Activated naive CD8-positive, alpha-beta T cell treated with anti-CD3 and anti-CD28 coated beads, Interleukin-2, amount 50 U/mL, for 24 hours (primary cell): ENCODE results near the gene ANOS1.
"Not testable (repeated sequence)": the region's sequence is repeated elsewhere in the genome, so short reads cannot be mapped to it uniquely, and the experiment has no call there.

Experiments
- ATAC-seq: fragments of 150-1000 bp; cut with Tn5 transposase; one replicate; pipeline ENCODE4 v1.10.0; 2021
- DNase-seq: peaks from one replicate; pipeline ENCODE4 v3.0.0; 2021
- H3K27ac Mint-ChIP-seq: one replicate; pipeline ENCODE4 v1.8.0; 2021; ENCODE audit warnings: mild to moderate bottlenecking, mixed read lengths
- H3K27me3 Mint-ChIP-seq: one replicate; pipeline ENCODE4 v1.8.0; 2021; ENCODE audit warnings: mixed read lengths
- H3K36me3 Mint-ChIP-seq: one replicate; pipeline ENCODE4 v1.8.0; 2021; ENCODE audit warnings: low read depth, mixed read lengths
- H3K4me1 Mint-ChIP-seq: one replicate; pipeline ENCODE4 v1.8.0; 2021; ENCODE audit warnings: mixed read lengths
- H3K4me3 Mint-ChIP-seq: one replicate; pipeline ENCODE4 v1.8.0; 2021; ENCODE audit warnings: mild to moderate bottlenecking, moderate library complexity, mixed read lengths
- H3K9me3 Mint-ChIP-seq: one replicate; pipeline ENCODE4 v1.8.0; 2021; ENCODE audit warnings: mixed read lengths

Gene ANOS1

GRCh38 chrX:8627796-8628195 lies 104.1 kb downstream of the ANOS1 start:
- Mint-ChIP-seq H3K4me1 (no peaks in the 10 kb centered on the region), H3K9me3 (no peaks in the 10 kb centered on the region), H3K27ac (no peak overlapping the region), H3K27me3 (no peaks in the 10 kb centered on the region), H3K4me3 (no peak overlapping the region), H3K36me3 (no peaks in the 10 kb centered on the region)
- DNase-seq (no peak), ATAC-seq (no peak)

- Mint-ChIP-seq H3K27ac (no peak overlapping the region), H3K4me3 (no peak overlapping the region), H3K27me3 (no peaks in the 10 kb centered on the region), H3K36me3 (no peaks in the 10 kb centered on the region), H3K4me1 (no peaks in the 10 kb centered on the region), H3K9me3 (no peaks in the 10 kb centered on the region)
- ATAC-seq: no peak
- no peak for DNase-seq
Measured at GRCh38 chrX:8607326-8607725, 124.6 kb downstream of the ANOS1 start.

DNA sequence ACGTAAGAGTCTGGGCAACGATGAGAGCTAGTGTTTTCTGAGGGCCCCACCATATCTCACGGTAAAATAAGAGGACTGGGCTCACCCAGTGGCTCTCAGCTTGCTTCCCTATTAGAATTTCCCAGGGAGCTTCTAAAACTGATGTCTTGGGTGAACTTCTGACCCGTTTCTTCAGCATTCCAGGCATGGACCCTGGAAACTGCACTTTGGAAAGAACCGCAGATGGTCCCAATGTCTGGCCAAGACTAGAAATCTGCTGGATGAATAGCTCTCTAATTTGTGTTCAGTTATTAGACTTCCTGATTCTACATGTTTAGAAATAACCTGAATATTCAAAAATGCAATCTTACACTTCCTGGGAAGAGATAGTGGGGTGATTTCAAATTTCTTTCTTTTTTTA lies 127.8 kb downstream of the ANOS1 start:
- ATAC-seq (no peak), DNase-seq (no peak)
- no peaks in the 10 kb centered on the region for H3K36me3 Mint-ChIP-seq
- no peaks in the 10 kb centered on the region for H3K27me3 Mint-ChIP-seq
- H3K4me1 Mint-ChIP-seq: no peaks in the 10 kb centered on the region
- H3K9me3 Mint-ChIP-seq: no peaks in the 10 kb centered on the region
- no peak overlapping the region for H3K4me3 Mint-ChIP-seq
- H3K27ac Mint-ChIP-seq: no peak overlapping the region

- DNase-seq (no peak), ATAC-seq (no peak)
- Mint-ChIP-seq H3K4me3 (no peak overlapping the region), H3K27me3 (no peaks in the 10 kb centered on the region), H3K27ac (no peak overlapping the region), H3K4me1 (no peaks in the 10 kb centered on the region), H3K36me3 (no peaks in the 10 kb centered on the region), H3K9me3 (no peaks in the 10 kb centered on the region)
Measured at GRCh38 chrX:8591501-8591900, 140.4 kb downstream of the ANOS1 start.

DNA sequence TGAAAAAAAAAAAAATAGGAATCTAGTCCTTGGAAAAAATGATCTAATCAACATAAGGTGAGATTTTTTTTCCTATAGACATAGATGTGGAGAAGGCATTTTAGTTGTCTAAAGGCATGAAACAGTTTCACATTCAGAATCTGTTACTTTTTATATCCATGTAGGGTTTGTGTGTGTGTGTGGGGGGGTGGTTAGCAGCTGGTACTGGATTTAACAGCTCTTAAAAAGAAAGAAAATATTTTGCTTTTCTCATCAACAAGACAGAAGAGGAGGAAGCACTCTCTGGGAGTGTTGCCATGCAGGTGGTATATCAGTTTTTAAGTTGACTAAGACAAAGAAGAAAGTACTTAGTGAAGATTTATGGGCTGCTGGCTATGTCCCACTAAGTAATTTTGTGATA lies 145.0 kb downstream of the ANOS1 start:
- no peak for ATAC-seq
- no peak overlapping the region for H3K4me3 Mint-ChIP-seq
- no peaks in the 10 kb centered on the region for H3K4me1 Mint-ChIP-seq
- H3K27me3 Mint-ChIP-seq: peaks cover 3% of the 10 kb centered on the region
- no peaks in the 10 kb centered on the region for H3K9me3 Mint-ChIP-seq
- H3K36me3 Mint-ChIP-seq: no peaks in the 10 kb centered on the region
- no peak for DNase-seq
- H3K27ac Mint-ChIP-seq: no peak overlapping the region

DNA sequence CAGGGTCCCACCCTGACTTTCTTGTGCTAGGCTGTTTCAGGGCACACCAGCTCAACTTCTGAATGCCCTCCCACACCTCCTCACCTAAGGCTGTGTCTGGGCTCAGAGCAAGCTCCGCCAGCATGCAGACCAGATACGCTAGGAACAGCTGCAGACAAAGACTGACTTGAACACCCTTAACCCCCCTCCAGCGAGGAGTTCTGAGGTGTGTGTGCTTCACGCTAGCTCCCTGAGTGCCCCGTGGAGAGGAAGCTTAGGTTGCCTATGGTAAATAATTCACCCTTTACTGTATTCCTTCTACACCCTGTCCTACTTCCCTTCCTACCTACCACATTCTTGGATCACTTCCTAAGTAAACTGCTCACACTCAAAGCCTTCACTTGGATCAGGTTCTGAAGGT lies 152.3 kb downstream of the ANOS1 start:
- Mint-ChIP-seq H3K27ac (no peak overlapping the region), H3K36me3 (no peaks in the 10 kb centered on the region), H3K4me1 (no peaks in the 10 kb centered on the region), H3K4me3 (no peak overlapping the region), H3K27me3 (peaks cover 4% of the 10 kb centered on the region), H3K9me3 (no peaks in the 10 kb centered on the region)
- DNase-seq (no peak), ATAC-seq (no peak)

- Mint-ChIP-seq H3K27me3 (no peaks in the 10 kb centered on the region), H3K36me3 (no peaks in the 10 kb centered on the region), H3K4me1 (no peaks in the 10 kb centered on the region), H3K4me3 (no peak overlapping the region), H3K9me3 (no peaks in the 10 kb centered on the region), H3K27ac (no peak overlapping the region)
- DNase-seq: no peak
- no peak for ATAC-seq
Measured at GRCh38 chrX:8576821-8577220, 155.1 kb downstream of the ANOS1 start.

DNA sequence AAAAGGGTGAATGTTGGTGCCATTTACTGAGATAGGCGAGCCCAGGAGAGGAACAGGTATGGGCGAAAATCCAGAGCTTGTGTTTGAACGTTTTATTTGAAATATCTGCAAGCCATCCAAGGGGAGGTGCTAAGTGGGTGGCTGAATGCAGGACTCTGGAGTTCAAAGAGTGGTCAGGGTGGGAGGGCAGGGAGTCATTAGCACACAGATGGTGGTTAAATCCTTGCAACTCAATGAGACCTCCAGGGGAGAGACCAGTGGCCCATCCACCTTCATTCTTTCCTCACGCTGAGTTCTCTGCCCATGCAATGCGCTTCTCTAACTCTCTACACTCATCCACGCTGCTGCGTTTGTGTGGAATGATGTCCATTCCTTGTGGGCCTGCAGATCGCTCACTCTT lies 166.2 kb downstream of the ANOS1 start:
- DNase-seq (no peak), ATAC-seq (no peak)
- Mint-ChIP-seq H3K4me1 (no peaks in the 10 kb centered on the region), H3K4me3 (no peak overlapping the region), H3K27ac (no peak overlapping the region), H3K9me3 (no peaks in the 10 kb centered on the region), H3K27me3 (no peaks in the 10 kb centered on the region), H3K36me3 (no peaks in the 10 kb centered on the region)

- ATAC-seq (no peak), DNase-seq (no peak)
- H3K9me3 Mint-ChIP-seq: no peaks in the 10 kb centered on the region
- H3K27me3 Mint-ChIP-seq: no peaks in the 10 kb centered on the region
- H3K36me3 Mint-ChIP-seq: no peaks in the 10 kb centered on the region
- no peak overlapping the region for H3K4me3 Mint-ChIP-seq
- no peaks in the 10 kb centered on the region for H3K4me1 Mint-ChIP-seq
- H3K27ac Mint-ChIP-seq: no peak overlapping the region
Measured at GRCh38 chrX:8548446-8548845, 183.5 kb downstream of the ANOS1 start.

- no peak overlapping the region for H3K4me3 Mint-ChIP-seq
- DNase-seq (no peak), ATAC-seq (no peak)
- H3K9me3 Mint-ChIP-seq: no peaks in the 10 kb centered on the region
- no peaks in the 10 kb centered on the region for H3K4me1 Mint-ChIP-seq
- H3K27me3 Mint-ChIP-seq: no peaks in the 10 kb centered on the region
- H3K36me3 Mint-ChIP-seq: no peaks in the 10 kb centered on the region
- H3K27ac Mint-ChIP-seq: no peak overlapping the region
Measured at GRCh38 chrX:8546715-8547114, 185.2 kb downstream of the ANOS1 start.

GRCh38 chrX:8520791-8521190 lies 211.1 kb downstream of the ANOS1 start:
- no peaks in the 10 kb centered on the region for H3K27me3 Mint-ChIP-seq

DNA sequence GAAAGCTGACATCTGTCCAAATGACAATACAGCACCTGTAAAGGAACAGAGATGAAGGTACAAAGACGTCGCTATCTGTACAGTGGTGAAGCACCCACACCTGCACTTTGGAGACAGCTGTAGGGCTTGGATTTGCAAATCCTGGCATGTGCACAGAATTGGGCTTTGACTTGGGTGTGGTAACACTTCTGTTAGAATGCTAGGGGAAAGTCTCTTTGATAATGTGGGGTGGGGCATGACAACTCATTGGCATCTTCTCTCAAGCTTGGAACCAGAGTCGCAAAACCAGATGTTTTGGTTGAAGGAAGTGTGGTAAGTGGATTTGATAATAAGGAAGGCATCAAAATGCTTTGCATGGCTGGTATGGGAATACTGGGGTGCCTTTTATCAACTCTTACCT lies 211.8 kb downstream of the ANOS1 start:
- Mint-ChIP-seq H3K27me3 (no peaks in the 10 kb centered on the region), H3K4me1 (no peaks in the 10 kb centered on the region), H3K27ac (no peak overlapping the region), H3K4me3 (no peak overlapping the region), H3K36me3 (no peaks in the 10 kb centered on the region), H3K9me3 (no peaks in the 10 kb centered on the region)
- ATAC-seq (no peak), DNase-seq (no peak)

More at GRCh38 chrX:8520791-8521190, 211.1 kb downstream of the ANOS1 start:
- ATAC-seq (no peak), DNase-seq (no peak)
- Mint-ChIP-seq H3K27ac (no peak overlapping the region), H3K36me3 (no peaks in the 10 kb centered on the region), H3K9me3 (no peaks in the 10 kb centered on the region), H3K4me1 (no peaks in the 10 kb centered on the region), H3K4me3 (no peak overlapping the region)

DNA sequence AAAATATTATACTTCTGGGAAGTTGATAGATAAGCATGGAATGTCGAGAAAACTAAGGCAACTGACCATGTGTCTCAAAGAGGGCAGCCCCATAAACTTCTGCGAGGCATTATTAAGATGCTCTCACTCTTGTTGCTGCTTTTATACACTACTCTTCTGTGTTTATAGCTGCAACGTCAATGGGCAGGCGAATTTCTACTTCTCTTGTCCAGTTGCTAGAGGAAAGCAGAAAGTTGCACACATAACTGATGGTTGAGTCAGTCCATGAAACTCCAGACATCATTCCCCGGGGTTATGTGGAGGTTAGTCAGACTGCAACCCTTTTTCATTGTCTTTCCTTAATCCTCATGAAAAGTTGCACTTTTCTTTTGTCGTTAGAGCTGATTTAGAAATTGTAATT lies 227.5 kb downstream of the ANOS1 start:
- no peak for ATAC-seq
- Mint-ChIP-seq H3K27ac (no peak overlapping the region), H3K4me1 (no peaks in the 10 kb centered on the region), H3K27me3 (no peaks in the 10 kb centered on the region), H3K9me3 (no peaks in the 10 kb centered on the region), H3K4me3 (no peak overlapping the region), H3K36me3 (no peaks in the 10 kb centered on the region)
- no peak for DNase-seq

DNA sequence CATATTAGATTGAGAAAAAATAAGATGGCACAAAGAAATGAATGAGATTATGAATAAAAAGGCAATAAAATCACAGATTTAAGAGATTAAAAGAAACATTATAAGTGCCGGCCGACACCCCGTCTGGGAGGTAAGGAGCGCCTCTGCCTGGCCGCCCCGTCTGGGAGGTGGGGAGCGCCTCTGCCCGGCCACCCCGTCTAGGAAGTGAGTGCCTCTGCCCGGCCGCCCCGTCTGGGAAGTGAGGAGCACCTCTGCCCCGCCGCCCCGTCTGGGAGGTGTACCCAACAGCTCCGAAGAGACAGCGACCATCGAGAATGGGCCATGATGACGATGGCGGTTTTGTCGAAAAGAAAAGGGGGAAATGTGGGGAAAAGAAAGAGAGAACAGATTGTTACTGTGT lies 229.8 kb downstream of the ANOS1 start:
- not testable (repeated sequence) for H3K27me3 Mint-ChIP-seq, H3K27ac Mint-ChIP-seq, H3K36me3 Mint-ChIP-seq, H3K4me3 Mint-ChIP-seq, H3K9me3 Mint-ChIP-seq, H3K4me1 Mint-ChIP-seq, ATAC-seq, DNase-seq

GRCh38 chrX:8500203-8500602 lies 231.7 kb downstream of the ANOS1 start:
- no peaks in the 10 kb centered on the region for H3K4me1 Mint-ChIP-seq
- no peak for DNase-seq
- H3K27me3 Mint-ChIP-seq: no peaks in the 10 kb centered on the region
- no peaks in the 10 kb centered on the region for H3K36me3 Mint-ChIP-seq
- no peak for ATAC-seq
- H3K4me3 Mint-ChIP-seq: no peak overlapping the region
- H3K27ac Mint-ChIP-seq: no peak overlapping the region
- H3K9me3 Mint-ChIP-seq: no peaks in the 10 kb centered on the region

GRCh38 chrX:8495036-8495435 lies 236.9 kb downstream of the ANOS1 start:
- H3K4me1 Mint-ChIP-seq, DNase-seq, H3K9me3 Mint-ChIP-seq, ATAC-seq, H3K4me3 Mint-ChIP-seq, H3K27ac Mint-ChIP-seq, H3K36me3 Mint-ChIP-seq, H3K27me3 Mint-ChIP-seq: not testable (repeated sequence)
